ENCODE results near the gene BNC2. TPM values are rescaled to one million over a fixed set of nuclear protein-coding genes. Genes with fewer than 3 reads are reported as not detected.

The BNC2 gene
- total and polyA plus RNA-seq, 2 of the 4 experiments (the other 2 are of a cell fraction): 15.5 to 45.2 TPM

GRCh38 chr9:16832101-16832500 lies 38.4 kb downstream of the BNC2 start:
- Histone ChIP-seq H2BK15ac (ENCODE audit: low read depth, low read length) (no peak overlapping the region), H4K91ac (ENCODE audit: insufficient read depth, low read depth, low read length) (no peak overlapping the region), H3K23ac (ENCODE audit: low read depth, low read length) (no peak overlapping the region), H3K9ac (ENCODE audit: low read depth, low read length) (no peak overlapping the region), H3K27me3 (ENCODE audit: control insufficient read depth, insufficient read depth, low read length) (no peaks in the 10 kb centered on the region), H2BK120ac (ENCODE audit: low read depth, low read length) (no peak overlapping the region), H4K8ac (ENCODE audit: low read depth in 2 of 2, low read length in 2 of 2) (no peak overlapping the region), H3K36me3 (ENCODE audit: control insufficient read depth, insufficient read depth, low read length) (0 out of 2 replicates have a peak, but pooled peaks cover 1% of the 10 kb centered on the region), H3K9me3 (ENCODE audit: control insufficient read depth, insufficient read depth, low read length) (no peaks in the 10 kb centered on the region), H2AK9ac (replicated peaks; ENCODE audit: low read depth, low read length, poor library complexity) (no peak overlapping the region), H2AK5ac (ENCODE audit: low read depth, low read length) (no peak overlapping the region), H3K4me3 (ENCODE audit: insufficient read depth, low read depth, low read length) (no peak overlapping the region), H3K56ac (ENCODE audit: extremely low read depth, insufficient read depth, low read length) (no peak overlapping the region), H3K27ac (ENCODE audit: insufficient read depth, low read length) (no peak overlapping the region), H3K4ac (ENCODE audit: low read depth, low read length) (no peak overlapping the region), H2AFZ (replicated peaks; ENCODE audit: low read length, poor library complexity) (no peak overlapping the region), H3K79me1 (ENCODE audit: low read depth in 1 of 2, low read length in 2 of 2) (peaks cover 30 to 56% of the 10 kb centered on the region in 2 experiments), H4K5ac (ENCODE audit: low read depth, low read length) (no peak overlapping the region), H4K20me1 (ENCODE audit: insufficient read depth, low read length) (no peaks in the 10 kb centered on the region; the same call in 1 of the 2 replicates), H3K4me1 (ENCODE audit: control insufficient read depth, insufficient read depth, low read length) (peaks cover 13% of the 10 kb centered on the region), H3K14ac (replicated peaks; ENCODE audit: low read depth, low read length) (no peak overlapping the region), H3K9me1 (ENCODE audit: insufficient read depth, low read length) (peaks cover 6% of the 10 kb centered on the region; the same call in 1 of the 2 replicates), H2BK20ac (ENCODE audit: low read depth, low read length) (no peak overlapping the region), H3K18ac (ENCODE audit: low read depth, low read length) (no peak overlapping the region), H2BK5ac (ENCODE audit: low read depth, low read length, poor library complexity, severe bottlenecking) (no peak overlapping the region), H3K4me2 (ENCODE audit: low read depth, low read length) (no peak overlapping the region)
- POLR2A ChIA-PET (ENCODE audit: unreplicated experiment): no interaction called here
- WGBS, 2 experiments (ENCODE audit: extremely low coverage in 2 of 2, insufficient read length in 1 of 2): 100% methylated on average over 1 of the region's 3 CpGs; no CpG with 5 or more reads in 1 of the 2 experiments
- no peak for TF ChIP-seq BHLHE40 (IDR thresholded peaks at IDR 0.05; ENCODE audit: low read depth, low read length)
- TF ChIP-seq CEBPB (IDR thresholded peaks at IDR 0.05; ENCODE audit: low read depth, low read length): no peak
- TF ChIP-seq CTCF (conservative IDR thresholded peaks at IDR 0.05; ENCODE audit: low read depth, low read length): no peak
- TF ChIP-seq MXI1 (IDR thresholded peaks at IDR 0.05; ENCODE audit: borderline replicate concordance, low read depth, low read length): no peak
- no peak for TF ChIP-seq SMC3 (IDR thresholded peaks at IDR 0.05; ENCODE audit: low read depth, low read length)
- no peak for TF ChIP-seq FOS (IDR thresholded peaks at IDR 0.05; ENCODE audit: low read depth, low read length)
- TF ChIP-seq CHD1 (IDR thresholded peaks at IDR 0.05; ENCODE audit: low read depth, low read length): no peak
- TF ChIP-seq USF2 (IDR thresholded peaks at IDR 0.05; ENCODE audit: low read depth, low read length): no peak
- no peak for TF ChIP-seq MAZ (IDR thresholded peaks at IDR 0.05; ENCODE audit: borderline replicate concordance, low read depth, low read length)
- no peak for TF ChIP-seq MAFK (IDR thresholded peaks at IDR 0.05; ENCODE audit: low read depth, low read length)
- no peak for TF ChIP-seq RAD21 (IDR thresholded peaks at IDR 0.05; ENCODE audit: low read length)
- TF ChIP-seq POLR2A (IDR thresholded peaks at IDR 0.05; ENCODE audit: low read depth, low read length): no peak
- TF ChIP-seq RFX5 (IDR thresholded peaks at IDR 0.05; ENCODE audit: low read depth, low read length): no peak
- TF ChIP-seq ELK1 (IDR thresholded peaks at IDR 0.05; ENCODE audit: borderline replicate concordance, low read depth, low read length): no peak
- TF ChIP-seq NFE2L2 (IDR thresholded peaks at IDR 0.05; ENCODE audit: low read depth, low read length): no peak
- TF ChIP-seq RCOR1 (IDR thresholded peaks at IDR 0.05; ENCODE audit: insufficient replicate concordance, low read length): no peak
- in situ Hi-C loops (cut with MboI; ENCODE audit: low sequenced_read_pairs) (no loop called here), intact Hi-C loops (cut with micrococcal nuclease) (no loop called here), dilution Hi-C loops (cut with HindIII; ENCODE audit: low sequenced_read_pairs, unreplicated experiment) (no loop called here)
- DNase-seq (no peak), ATAC-seq (ENCODE audit: low read depth) (no peak)
- CTCF ChIA-PET: no interaction called here
- no TSS peak for BruUV-seq (replicated peaks)
